ENCODE measurements around the gene SERP2.

SERP2 gene

GRCh38 chr13:44355621-44356020 is 18.0 kb upstream of the SERP2 start:
- DNase-seq (ENCODE audit: low read depth) = no peak

GRCh38 chr13:44359983-44360375 is 13.6 kb upstream of the SERP2 start:
- DNase-seq (ENCODE audit: low read depth) = no peak

DNA sequence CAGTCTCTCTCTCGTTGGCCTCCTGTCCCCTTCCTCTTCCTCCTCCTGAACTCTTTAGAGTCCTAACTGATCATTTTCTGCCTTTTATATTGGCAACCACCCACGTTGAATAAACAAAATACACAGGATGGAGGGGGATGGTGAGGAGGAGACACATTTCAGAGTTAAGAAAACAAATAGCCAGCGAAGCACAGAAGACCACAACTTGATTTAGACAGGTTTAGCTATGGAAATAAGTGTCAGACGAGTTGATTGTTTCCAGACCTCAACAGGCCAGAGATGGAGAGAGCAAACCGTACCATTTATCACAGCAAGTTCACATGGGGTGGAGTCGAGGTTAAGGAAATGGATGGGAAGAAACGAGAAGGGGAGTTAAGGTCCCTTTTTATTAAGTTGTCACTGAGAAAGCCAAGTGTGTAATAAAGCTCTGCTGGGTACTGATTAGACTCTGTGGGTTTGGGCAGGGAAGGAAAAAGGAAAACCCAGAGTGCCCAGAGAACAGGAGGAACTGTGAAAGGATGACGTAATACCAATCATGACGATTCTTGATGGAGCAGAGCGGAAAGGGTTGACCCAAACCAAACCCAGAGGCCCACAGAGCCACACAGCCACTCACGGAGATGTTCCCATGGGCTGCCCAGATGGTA is 11.1 kb upstream of the SERP2 start:
- DNase-seq (ENCODE audit: low read depth) = no peak

GRCh38 chr13:44363631-44364344 is 9.8 kb upstream of the SERP2 start:
- no peak for DNase-seq (ENCODE audit: low read depth)

- DNase-seq (ENCODE audit: low read depth) = no peak
Measured at GRCh38 chr13:44364345-44365000, 9.2 kb upstream of the SERP2 start.

GRCh38 chr13:44365008-44365407 is 8.6 kb upstream of the SERP2 start:
- no peak for DNase-seq (ENCODE audit: low read depth)

DNA sequence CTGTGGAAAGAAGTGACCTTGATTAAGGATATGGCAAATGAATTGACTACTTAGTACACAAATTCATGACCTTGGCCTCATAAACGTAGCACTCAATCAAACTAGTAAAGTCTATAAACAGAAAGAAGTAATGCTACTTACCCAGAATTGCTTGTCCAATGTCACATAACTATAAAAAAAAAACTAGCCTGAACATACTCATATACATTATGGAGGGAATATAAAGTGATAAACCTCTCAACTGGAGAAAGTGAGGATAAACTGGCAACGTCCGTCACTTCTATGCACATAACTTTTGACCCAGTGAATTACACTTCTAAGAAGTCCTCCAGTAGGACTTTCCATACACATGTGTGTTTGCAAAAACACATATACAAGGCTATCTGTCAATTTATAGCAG is 7.7 kb upstream of the SERP2 start:
- no peak for DNase-seq (ENCODE audit: low read depth)

DNA sequence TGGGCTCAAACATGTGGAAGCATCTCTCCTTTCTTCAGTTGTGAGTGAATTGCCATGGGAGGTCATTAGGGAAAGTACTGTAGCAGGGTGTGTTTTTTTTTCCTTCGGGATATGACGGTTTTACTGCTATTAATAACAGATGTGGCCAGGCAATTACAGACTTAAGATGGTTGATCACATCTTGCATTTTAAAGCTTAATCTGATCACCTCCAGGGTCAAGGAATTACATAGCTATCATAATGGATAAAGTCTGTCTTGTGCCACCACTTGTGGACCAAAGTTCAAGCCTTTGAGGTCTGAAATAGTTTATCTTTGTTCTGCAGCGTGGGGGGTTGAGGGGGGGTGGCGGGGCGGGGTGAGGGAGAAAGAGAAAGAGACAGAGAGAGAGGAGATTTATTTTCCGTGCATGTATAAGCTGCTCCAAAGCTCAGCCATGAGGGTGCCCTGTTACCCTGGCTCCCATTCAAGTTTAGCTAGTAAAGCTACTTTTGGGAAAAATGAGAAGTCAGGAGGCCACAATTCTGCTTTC is 5.5 kb upstream of the SERP2 start:
- DNase-seq (ENCODE audit: low read depth) = no peak

- DNase-seq (ENCODE audit: low read depth) = no peak
Measured at GRCh38 chr13:44368599-44369368, 4.8 kb upstream of the SERP2 start.

- DNase-seq (ENCODE audit: low read depth) = no peak
Measured at GRCh38 chr13:44371421-44371820, 2.2 kb upstream of the SERP2 start.

- DNase-seq (ENCODE audit: low read depth) = no peak
Measured at GRCh38 chr13:44373247-44373600, 400 bp upstream of the SERP2 start.

DNA sequence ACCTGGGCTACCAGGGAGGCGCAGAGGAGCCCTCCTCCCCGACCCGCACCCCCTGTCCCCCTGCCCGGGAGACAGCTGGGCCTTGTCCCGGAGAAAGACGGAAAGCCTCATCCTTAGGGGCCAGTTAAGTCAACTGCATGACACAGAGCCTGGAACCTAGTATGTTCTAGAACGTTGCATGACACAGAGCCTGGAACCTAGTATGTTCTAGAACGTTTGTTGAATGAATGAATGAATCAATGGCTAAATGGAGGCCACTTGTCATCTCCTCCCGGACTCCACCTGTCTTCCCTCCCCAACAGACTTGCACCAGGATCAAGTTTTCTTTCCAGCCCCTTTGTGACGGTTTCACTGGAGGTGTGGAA is 706 bp downstream of the SERP2 start:
- no peak for DNase-seq (ENCODE audit: low read depth)

DNA sequence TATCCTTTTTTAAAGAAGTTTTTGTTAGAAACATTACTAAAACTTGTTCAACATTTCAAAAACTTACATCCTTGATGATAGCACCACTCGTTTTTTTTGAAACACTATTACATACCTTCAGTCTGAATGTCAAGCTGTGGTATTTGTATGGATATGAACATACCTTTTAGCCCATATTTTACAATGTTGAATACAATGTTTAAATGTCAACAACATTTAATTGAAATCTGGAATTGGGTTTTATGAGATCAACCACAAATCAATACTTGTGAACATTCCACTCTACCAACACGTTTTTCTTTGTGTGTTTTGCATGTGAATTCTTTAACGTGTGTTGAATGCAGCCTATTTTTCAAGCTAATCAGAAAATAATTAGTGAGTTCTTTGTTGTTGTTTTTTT is 4.7 kb downstream of the SERP2 start:
- no peak for DNase-seq (ENCODE audit: low read depth)

GRCh38 chr13:44379885-44380284 is 6.3 kb downstream of the SERP2 start:
- no peak for DNase-seq (ENCODE audit: low read depth)

DNA sequence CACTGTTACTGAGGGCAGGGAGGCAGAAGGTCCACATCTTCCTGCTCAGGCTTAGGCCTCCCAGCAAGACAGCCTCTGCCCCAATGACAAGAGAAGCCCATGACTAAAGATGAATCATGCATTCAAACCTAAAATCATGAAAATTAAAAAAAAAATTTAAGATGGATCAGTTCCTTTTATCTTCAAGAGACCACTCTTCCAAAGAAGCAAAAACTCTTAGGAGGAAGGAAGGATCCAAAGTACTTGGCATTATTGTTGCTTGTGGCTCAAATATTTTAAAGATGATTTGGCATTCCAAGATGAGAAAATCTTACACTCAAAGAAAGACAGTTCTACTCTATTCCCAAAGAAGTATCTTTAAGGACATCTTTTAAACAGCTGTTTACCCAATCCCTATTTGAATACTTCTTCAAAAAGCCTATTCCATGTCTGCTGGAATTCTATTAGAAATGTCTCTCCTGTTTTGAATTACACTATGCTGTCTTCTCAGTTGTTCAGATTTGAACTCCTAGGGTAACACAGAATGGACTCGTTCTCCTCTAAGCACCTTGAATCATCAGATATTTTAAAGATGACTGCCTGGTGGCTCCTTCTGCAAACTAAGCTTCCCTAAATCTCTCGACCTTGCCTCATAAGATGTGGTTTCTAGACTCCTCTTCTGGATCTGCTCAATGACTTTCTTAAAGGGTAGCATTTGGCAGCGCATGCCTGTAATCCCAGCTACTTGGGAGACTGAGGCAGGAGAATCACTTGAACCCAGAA is 7.0 kb downstream of the SERP2 start:
- DNase-seq (ENCODE audit: low read depth) = no peak

GRCh38 chr13:44382635-44383145 is 9.1 kb downstream of the SERP2 start:
- DNase-seq (ENCODE audit: low read depth) = no peak

GRCh38 chr13:44383945-44384344 is 10.3 kb downstream of the SERP2 start:
- no peak for DNase-seq (ENCODE audit: low read depth)

DNA sequence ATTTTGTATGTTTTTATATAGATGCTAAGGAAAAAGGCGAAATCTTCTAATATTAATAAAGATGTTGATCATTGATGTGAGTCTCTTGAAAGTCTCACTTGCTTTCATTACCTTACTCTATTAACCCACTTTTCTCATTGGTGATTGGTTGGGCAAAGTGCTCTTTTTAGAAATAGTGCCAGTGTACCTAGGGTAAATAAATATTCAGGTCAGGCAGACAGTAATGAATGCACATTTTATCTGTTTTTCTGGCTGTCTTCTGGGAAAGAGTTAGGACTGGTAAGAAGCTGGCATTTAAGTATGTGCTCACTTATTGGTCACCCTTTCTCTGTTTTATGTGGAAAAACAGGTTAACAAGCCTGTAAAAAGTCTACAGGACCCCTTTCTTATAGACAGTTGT is 11.2 kb downstream of the SERP2 start:
- DNase-seq (ENCODE audit: low read depth) = no peak

GRCh38 chr13:44385401-44385800 is 11.8 kb downstream of the SERP2 start:
- no peak for DNase-seq (ENCODE audit: low read depth)

GRCh38 chr13:44385847-44386246 is 12.2 kb downstream of the SERP2 start:
- DNase-seq (ENCODE audit: low read depth) = no peak

- no peak for DNase-seq (ENCODE audit: low read depth)
Measured at GRCh38 chr13:44386913-44387556, 13.4 kb downstream of the SERP2 start.

Measured in stimulated activated CD8-positive, alpha-beta memory T cell treated with anti-CD3 and anti-CD28 coated beads, Interleukin-15, amount 100 ng/mL, for 24 hours (primary cell).